ENCODE results near the gene TMEM30A. TPM values are rescaled to one million over a fixed set of nuclear protein-coding genes. Genes with fewer than 3 reads are reported as not detected.
A peak's percentile ranks its signal among the peaks of the same experiment; 100 is the strongest.

TMEM30A gene
- total RNA-seq, 1 donor from 2014 or later: 166 TPM

- no peak for DNase-seq
Measured at GRCh38 chr6:75262716-75263400, 21.7 kb downstream of the TMEM30A start.

- DNase-seq: no peak
Measured at GRCh38 chr6:75261299-75261698, 23.3 kb downstream of the TMEM30A start.

GRCh38 chr6:75257343-75258087, 27.1 kb downstream of the TMEM30A start:
- no peak for DNase-seq

- DNase-seq: no peak
Measured at GRCh38 chr6:75250552-75250951, 34.0 kb downstream of the TMEM30A start.

- no peak for DNase-seq
Measured at GRCh38 chr6:75249837-75250236, 34.8 kb downstream of the TMEM30A start.

- DNase-seq: no peak
Measured at GRCh38 chr6:75246386-75246785, 38.2 kb downstream of the TMEM30A start.

- no peak for DNase-seq
Measured at GRCh38 chr6:75244063-75244584, 40.5 kb downstream of the TMEM30A start.

- peak; percentile 92 for DNase-seq
Measured at GRCh38 chr6:75243333-75244062, 41.1 kb downstream of the TMEM30A start, which contains the start of gene COX7A2. TSS of gene COX7A2 (minus strand) at chr6:75243801. CDS start at chr6:75243734, 67 bp downstream.

- no peak for DNase-seq
Measured at GRCh38 chr6:75236630-75237029, 48.0 kb downstream of the TMEM30A start.

- DNase-seq: no peak
Measured at GRCh38 chr6:75235271-75235670, 49.3 kb downstream of the TMEM30A start.

- DNase-seq: no peak
Measured at GRCh38 chr6:75234126-75234865, 50.3 kb downstream of the TMEM30A start.

GRCh38 chr6:75233092-75233615, 51.4 kb downstream of the TMEM30A start:
- no peak for DNase-seq

- no peak for DNase-seq
Measured at GRCh38 chr6:75230484-75231325, 53.9 kb downstream of the TMEM30A start.

GRCh38 chr6:75224303-75224926, 60.2 kb downstream of the TMEM30A start:
- DNase-seq: no peak

- no peak for DNase-seq
Measured at GRCh38 chr6:75223428-75223827, 61.2 kb downstream of the TMEM30A start.

- no peak for DNase-seq
Measured at GRCh38 chr6:75222261-75222660, 62.3 kb downstream of the TMEM30A start.

- no peak for DNase-seq
Measured at GRCh38 chr6:75221116-75221515, 63.5 kb downstream of the TMEM30A start.

- no peak for DNase-seq
Measured at GRCh38 chr6:75220357-75220756, 64.2 kb downstream of the TMEM30A start.

- DNase-seq: no peak
Measured at GRCh38 chr6:75219263-75219662, 65.3 kb downstream of the TMEM30A start.

GRCh38 chr6:75217193-75217592, 67.4 kb downstream of the TMEM30A start:
- no peak for DNase-seq
